ENCODE measurements around the gene AREG. TPM values are rescaled to one million over a fixed set of nuclear protein-coding genes. Genes with fewer than 3 reads are reported as not detected.
"Not testable (repeated sequence)": the region's sequence is repeated elsewhere in the genome, so short reads cannot be mapped to it uniquely, and the experiment has no call there.

Gene AREG
- 3.4 TPM for total RNA-seq
- long read RNA-seq, partial matches to known transcripts, result 1 of 2 reads
- long read RNA-seq, other reads (novel, unspliced or antisense), result 0 of 2 reads

DNA sequence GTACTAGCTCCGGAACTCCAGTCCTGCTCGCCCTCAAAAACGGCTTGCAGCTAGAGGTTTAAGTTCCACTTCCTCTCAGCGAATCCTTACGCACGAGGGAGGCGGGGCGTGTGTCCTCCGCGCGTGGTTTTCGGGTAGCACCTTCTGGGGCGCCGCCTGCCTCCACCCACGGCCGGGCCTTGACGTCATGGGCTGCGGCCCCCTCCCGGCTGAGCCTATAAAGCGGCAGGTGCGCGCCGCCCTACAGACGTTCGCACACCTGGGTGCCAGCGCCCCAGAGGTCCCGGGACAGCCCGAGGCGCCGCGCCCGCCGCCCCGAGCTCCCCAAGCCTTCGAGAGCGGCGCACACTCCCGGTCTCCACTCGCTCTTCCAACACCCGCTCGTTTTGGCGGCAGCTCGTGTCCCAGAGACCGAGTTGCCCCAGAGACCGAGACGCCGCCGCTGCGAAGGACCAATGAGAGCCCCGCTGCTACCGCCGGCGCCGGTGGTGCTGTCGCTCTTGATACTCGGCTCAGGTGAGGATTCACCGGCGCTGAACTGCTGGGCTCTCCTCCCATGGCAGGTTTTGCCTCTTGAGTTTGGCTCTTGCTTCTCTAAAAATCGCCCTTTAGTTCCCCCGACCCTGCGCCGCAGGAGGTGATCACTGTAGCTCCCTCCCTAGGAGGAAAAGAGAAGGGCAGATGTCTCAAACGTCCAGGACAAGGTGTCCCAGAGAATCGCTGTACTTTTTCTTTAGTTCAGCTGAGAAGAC, at the start of gene AREG:
AREG (plus strand) TSS at position 246 of the 752 bp plus-strand sequence; CDS start at position 456, 210 bp downstream.
- intact Hi-C loops (cut with micrococcal nuclease), result loop anchor here (10.0 kb wide), 1 partner anchor 70 kb away; no protein-coding TSS in a partner anchor
- peak; percentile 93 for ATAC-seq
- DNase-seq, result peak; percentile 85

GRCh38 chr4:74395633-74396032, 49.3 kb upstream of the AREG start:
- intact Hi-C loops (cut with micrococcal nuclease), result no loop called here
- DNase-seq, result no peak
- ATAC-seq, result no peak

GRCh38 chr4:74397748-74398426, 47.0 kb upstream of the AREG start:
- no peak for ATAC-seq
- intact Hi-C loops (cut with micrococcal nuclease), result no loop called here
- no peak for DNase-seq

DNA sequence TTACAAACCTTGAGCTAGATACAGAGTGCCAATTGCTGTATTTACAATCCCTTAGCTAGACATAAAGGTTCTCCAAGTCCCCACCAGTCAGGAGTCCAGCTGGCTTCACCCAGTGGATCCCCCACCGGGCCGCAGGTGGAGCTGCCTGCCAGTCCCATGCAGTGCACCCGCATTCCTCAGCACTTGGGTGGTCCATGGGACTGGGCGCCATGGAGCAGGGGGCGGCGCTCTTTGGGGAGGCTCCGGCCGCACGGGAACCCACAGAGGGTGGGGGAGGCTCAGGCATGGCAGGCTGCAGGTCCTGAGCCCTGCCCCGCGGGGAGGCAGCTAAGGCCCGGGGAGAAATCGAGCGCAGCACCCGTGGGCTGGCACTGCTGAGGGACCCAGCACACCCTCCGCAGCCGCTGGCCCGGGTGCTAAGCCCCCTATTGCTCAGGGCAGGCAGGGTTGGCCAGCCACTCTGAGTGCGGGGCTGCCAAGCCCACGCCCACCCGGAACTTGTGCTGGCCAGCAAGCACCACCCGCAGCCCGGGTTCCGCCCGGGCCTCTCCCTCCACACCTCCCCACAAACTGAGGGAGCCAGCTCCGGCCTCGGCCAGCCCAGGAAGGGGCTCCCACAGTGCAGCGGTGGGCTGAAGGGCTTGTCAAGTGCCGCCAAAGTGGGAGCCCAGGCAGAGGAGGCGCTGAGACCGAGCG, 45.9 kb upstream of the AREG start:
- not testable (repeated sequence) for DNase-seq

DNA sequence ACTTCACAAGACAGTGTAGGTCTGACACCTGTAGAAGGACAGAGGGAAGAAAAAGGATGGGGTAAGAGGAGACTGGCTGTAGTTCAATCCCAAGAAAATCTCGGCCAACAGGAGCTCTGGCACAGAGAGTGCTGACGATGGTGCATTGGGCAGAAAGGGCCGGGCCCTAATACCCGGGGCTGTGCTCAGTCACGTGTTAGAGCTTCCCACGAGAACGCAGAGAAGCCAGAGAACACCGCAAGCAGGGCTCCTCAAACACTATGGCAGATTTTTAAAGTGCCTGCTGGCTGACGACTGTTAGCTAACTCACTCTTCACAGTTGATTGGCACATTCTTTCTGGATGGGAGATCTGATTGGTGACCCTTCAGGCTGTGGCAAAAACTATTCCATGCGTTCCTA, 44.5 kb upstream of the AREG start:
- DNase-seq (no peak), ATAC-seq (no peak)
- intact Hi-C loops (cut with micrococcal nuclease), result no loop called here

More for the DNA sequence above, 45.9 kb upstream of the AREG start:
- ATAC-seq; intact Hi-C loops (cut with micrococcal nuclease): not testable (repeated sequence)

- DNase-seq (no peak), ATAC-seq (no peak)
- intact Hi-C loops (cut with micrococcal nuclease), result no loop called here
Observed at GRCh38 chr4:74402692-74403456, 42.1 kb upstream of the AREG start.

DNA sequence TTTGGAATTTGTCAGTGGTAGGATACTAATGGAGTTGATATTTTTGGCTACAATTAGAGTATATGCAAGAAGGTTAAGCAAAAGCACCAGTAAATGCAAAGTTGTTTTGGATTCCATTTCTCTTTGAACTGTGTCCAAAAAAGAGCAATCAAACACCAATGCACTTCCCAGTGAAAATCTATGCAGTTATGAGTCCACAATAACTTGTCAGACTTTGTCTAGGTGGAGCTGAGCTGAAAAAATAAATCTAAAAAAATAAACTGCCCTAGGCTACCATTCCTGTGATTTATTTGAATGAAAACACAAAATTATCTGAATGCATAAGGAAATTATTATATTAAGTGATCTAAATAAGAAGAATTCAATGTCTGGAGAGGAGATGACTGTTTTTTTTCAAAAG, 37.0 kb upstream of the AREG start:
- DNase-seq (no peak), ATAC-seq (no peak)
- intact Hi-C loops (cut with micrococcal nuclease), result no loop called here

DNA sequence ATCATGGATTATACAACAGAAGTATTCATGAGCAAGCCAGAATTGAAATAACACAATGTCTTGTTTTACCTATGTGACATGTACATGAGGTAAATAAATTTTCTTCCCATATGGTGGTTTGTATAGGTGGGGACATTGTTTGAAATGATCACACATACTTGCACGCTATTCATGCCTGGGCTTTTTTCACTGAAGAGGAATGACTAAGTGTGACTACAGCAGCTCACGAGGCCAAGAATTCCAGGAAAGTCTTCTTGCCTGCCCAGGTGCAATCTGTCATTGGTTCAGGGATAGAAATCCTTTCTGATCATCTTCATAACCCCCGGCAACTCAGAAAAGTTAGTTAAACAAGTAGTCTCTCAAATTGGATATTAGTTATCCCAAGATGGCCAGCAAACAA, 36.3 kb upstream of the AREG start:
- intact Hi-C loops (cut with micrococcal nuclease), result no loop called here
- ATAC-seq (no peak), DNase-seq (no peak)

- ATAC-seq, result no peak
- DNase-seq, result no peak
- intact Hi-C loops (cut with micrococcal nuclease), result no loop called here
Observed at GRCh38 chr4:74410272-74410671, 34.7 kb upstream of the AREG start.

DNA sequence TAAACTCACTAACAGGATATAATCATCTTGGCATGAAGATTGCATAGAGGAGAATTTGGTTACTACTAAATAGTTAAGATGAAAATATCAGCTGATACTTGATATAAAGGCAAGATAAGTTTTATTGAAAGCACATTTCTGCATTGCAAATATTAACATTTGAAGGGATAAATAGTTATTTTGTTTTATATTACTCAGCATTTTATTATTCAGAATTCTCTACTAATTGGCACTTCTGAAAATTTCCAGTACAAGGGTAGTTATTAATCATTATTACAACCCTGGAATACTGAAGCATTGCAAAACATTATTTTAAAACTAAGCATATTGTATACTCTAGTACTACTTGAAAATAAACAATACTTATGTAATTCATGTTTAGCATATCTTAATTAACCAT, 32.7 kb upstream of the AREG start:
- ATAC-seq, result no peak
- DNase-seq, result no peak
- intact Hi-C loops (cut with micrococcal nuclease), result no loop called here

GRCh38 chr4:74413265-74413664, 31.7 kb upstream of the AREG start:
- no peak for DNase-seq
- ATAC-seq, result no peak
- intact Hi-C loops (cut with micrococcal nuclease), result no loop called here

DNA sequence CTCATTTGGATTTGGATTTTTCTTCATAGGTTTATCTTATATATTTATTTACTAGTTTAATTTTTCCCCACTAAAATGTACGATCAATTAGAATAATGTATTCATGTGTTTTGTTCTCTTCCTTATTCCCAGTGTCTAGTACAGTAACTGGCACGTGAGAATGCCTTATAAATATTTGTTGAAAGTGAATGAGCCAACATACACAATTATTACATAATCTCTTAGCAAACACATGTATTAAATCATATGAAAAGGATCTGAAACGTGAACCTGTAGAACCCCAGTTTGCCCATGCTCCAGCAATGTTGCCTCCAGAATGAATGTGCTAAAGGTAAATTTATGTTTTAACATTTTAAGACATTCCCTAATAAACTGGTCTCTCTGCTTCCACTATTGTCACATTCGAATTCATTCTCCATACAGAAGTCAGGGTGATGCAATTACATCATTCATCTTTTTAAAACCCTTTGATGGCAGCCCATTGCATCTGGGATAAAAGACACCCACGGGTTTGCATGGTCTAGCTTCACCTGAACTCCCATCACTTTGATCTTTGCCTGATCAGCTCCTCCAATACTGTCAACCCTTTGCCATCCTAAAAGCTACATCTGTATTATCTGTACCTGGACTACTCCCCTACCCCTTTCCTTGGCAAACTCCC, 30.7 kb upstream of the AREG start:
- intact Hi-C loops (cut with micrococcal nuclease), result no loop called here
- no peak for DNase-seq
- ATAC-seq, result no peak

- DNase-seq (no peak), ATAC-seq (no peak)
- intact Hi-C loops (cut with micrococcal nuclease), result no loop called here
Observed at GRCh38 chr4:74415602-74416300, 29.2 kb upstream of the AREG start.

DNA sequence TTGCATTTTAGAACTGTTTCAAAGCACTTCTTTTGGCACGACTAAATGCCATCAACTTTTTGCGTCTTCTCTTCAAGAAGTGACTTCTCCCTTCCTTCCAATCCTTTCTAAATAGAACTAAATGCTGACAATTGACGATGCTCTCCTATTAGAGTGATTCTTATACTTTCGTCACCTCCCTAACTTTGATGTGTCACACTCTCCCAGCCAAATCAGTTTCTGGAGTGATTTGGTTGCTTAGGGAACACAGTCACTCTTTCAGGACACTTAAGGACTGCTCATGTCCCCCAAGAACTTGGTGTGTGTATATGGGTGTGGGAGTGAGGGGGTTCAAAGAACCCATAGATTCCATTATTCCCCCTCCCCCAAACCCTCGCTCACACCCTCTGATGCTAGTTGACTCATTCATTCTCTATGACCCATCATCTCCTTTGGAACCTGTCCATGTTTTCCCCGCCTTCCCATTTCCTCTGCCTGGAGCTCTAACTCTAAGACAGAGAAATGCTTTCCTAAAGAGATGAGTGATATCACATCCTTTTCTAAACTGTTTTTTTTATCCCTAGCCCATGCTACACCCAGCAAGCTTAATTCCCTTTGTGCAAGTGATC, 26.8 kb upstream of the AREG start:
- no peak for DNase-seq
- ATAC-seq, result no peak
- intact Hi-C loops (cut with micrococcal nuclease), result no loop called here

GRCh38 chr4:74420863-74421262, 24.1 kb upstream of the AREG start:
- intact Hi-C loops (cut with micrococcal nuclease), result no loop called here
- ATAC-seq (no peak), DNase-seq (no peak)

GRCh38 chr4:74423104-74423503, 21.8 kb upstream of the AREG start:
- ATAC-seq (peak; percentile 99), DNase-seq (peak; percentile 59)
- intact Hi-C loops (cut with micrococcal nuclease), result no loop called here

GRCh38 chr4:74424111-74424510, 20.8 kb upstream of the AREG start:
- intact Hi-C loops (cut with micrococcal nuclease), result no loop called here
- DNase-seq, result no peak
- no peak for ATAC-seq

DNA sequence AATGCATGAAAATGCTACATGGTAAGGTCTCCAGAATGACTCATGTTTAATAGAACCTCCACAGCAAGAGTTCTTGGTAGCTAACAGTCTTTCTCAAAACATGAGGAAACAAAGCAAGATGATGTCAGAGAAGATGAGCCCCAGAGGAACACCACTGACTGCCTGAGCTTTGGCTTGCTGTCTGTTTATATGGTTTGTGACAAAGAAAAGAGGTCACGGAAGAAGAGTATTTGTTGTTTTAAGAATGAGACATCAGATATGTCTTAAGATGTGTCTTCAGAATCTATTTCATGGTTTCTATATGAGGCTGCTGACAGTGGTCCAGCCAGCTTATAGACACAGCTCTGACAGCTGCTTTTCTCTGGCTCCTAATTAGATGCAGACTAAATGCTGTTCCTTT, 18.8 kb upstream of the AREG start:
- ATAC-seq (no peak), DNase-seq (no peak)
- intact Hi-C loops (cut with micrococcal nuclease), result no loop called here

Data from left ventricle myocardium superior (tissue), 1 donor.